MG63 (cell line): Measurements from ENCODE around the gene DAP. TPM values are rescaled to one million over a fixed set of nuclear protein-coding genes. Genes with fewer than 3 reads are reported as not detected.
A peak's percentile ranks its signal among the peaks of the same experiment; 100 is the strongest.
"Not testable (repeated sequence)": the region's sequence is repeated elsewhere in the genome, so short reads cannot be mapped to it uniquely, and the experiment has no call there.

Source experiments
- DNase-seq: peaks from one replicate; pipeline ENCODE4 v3.0.0-alpha.2; 2020
- H3K27me3 ChIP-seq: fragments of 250-450 bp; sonication (Bioruptor Pico); 2 replicates; pipeline ENCODE4 v1.5.1; 2020; ENCODE audit warnings: mild to moderate bottlenecking, moderate library complexity
- H3K36me3 ChIP-seq: fragments of 250-450 bp; sonication (Bioruptor Pico); 2 replicates; pipeline ENCODE4 v1.5.1; 2020; ENCODE audit warnings: mild to moderate bottlenecking, moderate library complexity
- H3K4me3 ChIP-seq: fragments of 250-450 bp; sonication (Bioruptor Pico); 2 replicates; pipeline ENCODE4 v1.5.1; 2020; ENCODE audit warnings: mild to moderate bottlenecking, moderate library complexity
- H3K9me3 ChIP-seq: fragments of 250-450 bp; sonication (Bioruptor Pico); 2 replicates; pipeline ENCODE4 v1.5.1; 2020; ENCODE audit warnings: mild to moderate bottlenecking, moderate library complexity
- total RNA-seq: library from RNA; depleted of rRNA; stranded (reverse); fragments of >200 nt; shearing (Covaris generic); gene quantifications from 2 replicates; pipeline ENCODE4 v1.2.3, GENCODE V29; 2014; ENCODE audit warnings: low replicate concordance

DAP gene
- total RNA-seq, 1 experiment from 2014 or later, result 26.4 TPM

DNA sequence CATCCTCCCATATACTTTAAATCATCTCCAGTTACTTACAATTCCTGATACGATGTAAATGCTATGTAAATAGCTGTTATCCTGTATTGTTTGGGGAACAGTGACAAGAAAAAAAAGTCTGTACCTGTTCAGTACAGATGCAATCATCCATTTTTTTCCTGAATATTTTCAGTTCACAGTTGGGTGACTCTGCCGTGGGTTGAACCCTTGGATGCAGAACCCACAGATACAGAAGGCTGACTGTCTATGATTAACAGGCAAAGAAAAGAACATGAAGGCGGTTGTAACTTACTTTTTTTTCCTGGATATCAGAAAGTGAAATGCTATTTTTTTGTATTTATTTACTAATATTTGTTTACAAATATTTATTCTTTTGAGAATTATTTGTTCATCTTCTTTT, 33.2 kb downstream of the DAP start:
- Histone ChIP-seq H3K9me3 (no peaks in the 10 kb centered on the region), H3K4me3 (no peak overlapping the region), H3K27me3 (no peaks in the 10 kb centered on the region), H3K36me3 (peaks cover 25% of the 10 kb centered on the region)
- no peak for DNase-seq

DNA sequence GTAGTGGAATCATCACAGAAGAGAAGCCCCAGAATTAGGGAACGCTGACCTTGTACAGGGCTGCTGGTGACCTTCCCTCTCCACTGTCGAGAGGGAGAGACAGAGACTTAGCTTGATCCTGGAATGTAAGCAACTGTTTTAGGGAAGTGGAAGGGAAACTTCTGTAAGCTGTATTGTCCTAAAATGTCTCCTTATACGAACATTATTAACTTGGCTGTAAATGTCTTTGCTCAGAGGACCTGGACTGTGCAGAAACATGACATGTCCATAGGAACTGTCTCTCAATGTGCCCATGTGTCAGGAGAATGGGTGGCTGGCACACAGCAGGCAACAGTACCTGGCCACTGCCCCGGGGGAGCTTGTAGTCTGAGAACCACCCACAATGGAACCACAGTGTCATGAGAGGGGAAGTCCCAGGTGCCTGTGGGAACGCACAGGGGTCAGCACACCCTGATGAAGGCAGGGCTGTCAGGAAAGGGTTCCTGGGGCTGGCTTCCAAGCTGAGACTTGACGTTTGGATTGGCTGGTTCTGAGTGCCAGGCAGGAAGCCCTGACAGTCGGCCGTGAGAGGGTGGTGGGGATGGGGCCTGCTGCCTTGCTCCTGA, 34.0 kb downstream of the DAP start:
- H3K4me3 ChIP-seq, result no peak overlapping the region
- peaks cover 20% of the 10 kb centered on the region for H3K36me3 ChIP-seq
- DNase-seq, result no peak
- no peaks in the 10 kb centered on the region for H3K9me3 ChIP-seq
- no peaks in the 10 kb centered on the region for H3K27me3 ChIP-seq

DNA sequence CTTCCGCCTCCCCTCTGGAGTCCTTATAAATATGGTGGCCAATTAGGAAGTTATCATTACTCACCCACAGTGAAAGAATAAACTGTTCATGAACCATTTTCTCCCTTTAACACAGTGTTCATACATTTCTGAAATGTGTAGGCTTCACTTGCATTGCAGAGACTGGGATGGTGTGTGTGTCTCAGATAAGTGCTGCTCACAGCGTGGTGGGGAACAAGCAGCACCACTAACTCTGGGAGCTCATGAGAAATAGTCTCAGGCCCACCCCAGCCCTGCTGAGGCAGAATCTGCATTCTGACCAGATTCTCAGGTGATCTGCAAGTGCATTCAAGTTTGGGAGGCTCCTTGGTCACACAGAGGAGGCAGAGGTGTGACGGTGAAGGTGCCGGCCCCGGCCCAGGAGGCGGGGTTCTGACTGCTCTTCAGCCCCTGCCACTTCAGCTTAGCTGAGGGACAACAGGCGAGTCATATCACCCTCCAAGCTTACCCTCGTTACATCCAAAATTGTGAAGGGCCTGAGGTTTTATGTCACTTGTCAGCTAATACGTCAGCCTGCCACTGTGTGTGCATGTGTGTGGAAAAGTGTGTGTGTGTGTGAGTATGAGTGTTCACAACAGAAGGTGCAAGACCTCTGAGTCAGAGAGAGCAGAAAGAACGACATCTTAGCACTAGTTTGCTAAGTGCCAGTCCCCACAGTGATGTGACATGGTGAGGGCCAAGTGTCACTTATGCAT, 34.7 kb downstream of the DAP start:
- no peaks in the 10 kb centered on the region for H3K9me3 ChIP-seq
- H3K4me3 ChIP-seq, result no peak overlapping the region
- DNase-seq, result no peak
- H3K27me3 ChIP-seq, result no peaks in the 10 kb centered on the region
- peaks cover 24% of the 10 kb centered on the region for H3K36me3 ChIP-seq

DNA sequence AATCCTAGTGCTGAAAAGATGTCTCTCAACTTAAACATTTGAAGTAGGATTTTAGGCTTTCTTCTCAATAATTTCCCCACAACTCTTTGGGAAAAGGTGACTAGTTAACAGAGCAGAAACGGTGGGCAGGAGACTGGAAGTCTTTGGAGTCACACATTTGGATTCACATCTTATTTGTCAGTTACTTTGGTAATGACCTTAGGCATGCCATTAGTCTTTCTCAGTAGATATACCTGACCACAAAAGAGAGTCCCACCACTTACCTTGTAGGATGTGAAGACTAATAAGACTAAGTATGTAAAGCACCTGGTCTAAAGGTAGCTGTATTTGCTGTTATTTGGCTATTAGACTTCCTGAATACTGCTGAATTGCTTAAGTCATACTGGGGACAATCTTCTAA, 35.4 kb downstream of the DAP start:
- no peak for DNase-seq
- no peaks in the 10 kb centered on the region for H3K27me3 ChIP-seq

DNA sequence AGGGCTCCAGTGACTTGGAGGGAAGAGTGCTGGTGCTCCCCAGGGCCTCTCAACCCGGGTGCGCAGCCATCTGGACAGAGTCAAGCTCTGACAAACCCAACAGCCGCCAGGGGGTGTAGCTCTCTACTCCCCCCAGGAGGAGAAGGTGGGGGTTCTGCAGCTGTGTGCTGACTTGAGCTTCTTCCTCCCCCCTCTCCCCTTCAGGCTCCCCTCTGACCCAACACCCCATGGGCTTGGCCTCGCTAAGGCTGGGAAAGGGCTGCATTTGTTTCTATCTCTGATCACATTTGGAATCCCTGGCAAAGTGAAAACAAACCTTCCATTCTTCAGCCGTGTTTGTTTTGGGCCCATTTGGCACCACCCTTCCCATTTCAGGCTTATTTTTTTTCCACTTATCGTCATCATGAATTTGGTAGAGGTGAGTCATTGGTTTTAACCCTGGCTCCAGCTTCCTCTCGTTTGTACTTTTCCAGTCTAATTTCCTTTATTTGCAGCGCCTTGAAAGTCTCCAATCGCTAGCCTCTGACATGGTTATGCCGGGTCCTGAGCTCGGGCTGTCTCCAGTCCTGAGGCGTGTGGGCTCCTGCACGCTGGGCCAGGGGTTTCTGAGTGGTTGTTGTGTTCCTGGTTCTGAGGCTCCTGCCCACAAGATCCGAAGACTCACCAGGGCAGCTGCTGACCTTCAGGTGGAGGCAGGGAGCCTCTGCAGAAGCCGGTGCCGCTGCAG, 36.1 kb downstream of the DAP start:
- peak; percentile 78 for DNase-seq
- H3K9me3 ChIP-seq, result 0 out of 2 replicates have a peak, but pooled peaks cover 3% of the 10 kb centered on the region
- no peaks in the 10 kb centered on the region for H3K27me3 ChIP-seq
- peaks cover 35% of the 10 kb centered on the region for H3K36me3 ChIP-seq
- H3K4me3 ChIP-seq, result no peak overlapping the region

More for the DNA sequence above, 35.4 kb downstream of the DAP start:
- Histone ChIP-seq H3K4me3 (no peak overlapping the region), H3K36me3 (peaks cover 31% of the 10 kb centered on the region), H3K9me3 (0 out of 2 replicates have a peak, but pooled peaks cover 3% of the 10 kb centered on the region)

DNA sequence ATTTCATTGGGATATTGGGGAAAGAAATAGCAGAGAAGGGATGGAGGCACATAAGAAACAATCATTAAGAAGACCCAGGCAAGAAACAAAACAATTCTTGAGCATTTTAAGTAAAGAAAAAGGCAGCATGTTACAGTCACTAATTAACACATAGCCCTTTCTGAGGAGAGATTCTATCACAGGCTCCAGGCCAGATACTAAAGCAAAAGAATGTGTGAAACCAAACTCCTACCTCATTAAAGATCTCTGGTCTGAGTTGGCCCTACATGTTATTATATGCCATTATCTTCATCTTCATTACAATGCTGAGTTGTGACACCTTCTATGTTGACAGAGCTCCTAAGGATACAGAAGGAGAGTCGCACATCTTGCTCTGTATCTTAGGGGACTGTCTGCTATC, 37.5 kb downstream of the DAP start:
- Histone ChIP-seq H3K9me3 (0 out of 2 replicates have a peak, but pooled peaks cover 5% of the 10 kb centered on the region), H3K27me3 (no peaks in the 10 kb centered on the region), H3K4me3 (no peak overlapping the region), H3K36me3 (peaks cover 40% of the 10 kb centered on the region)
- no peak for DNase-seq

DNA sequence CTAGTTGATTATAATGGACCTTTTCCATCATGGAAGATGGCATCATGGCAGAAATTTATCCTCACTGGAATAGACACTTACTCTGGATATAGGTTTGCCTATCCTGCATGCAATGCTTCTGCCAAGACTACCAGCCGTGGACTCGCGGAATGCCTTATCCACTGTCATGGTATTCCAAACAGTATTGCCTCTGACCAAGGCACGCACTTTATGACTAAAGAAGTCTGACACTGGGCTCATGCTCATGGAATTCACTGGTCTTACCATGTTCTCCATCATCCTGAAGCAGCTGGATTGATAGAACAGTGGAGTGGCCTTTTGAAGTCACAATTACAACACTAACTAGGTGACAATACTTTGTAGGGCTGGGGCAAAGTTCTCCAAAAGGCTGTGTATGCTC, 40.3 kb downstream of the DAP start:
- Histone ChIP-seq H3K9me3 (peaks cover 15% of the 10 kb centered on the region), H3K36me3 (peaks cover 55% of the 10 kb centered on the region)
- not testable (repeated sequence) for DNase-seq, H3K4me3 ChIP-seq, H3K27me3 ChIP-seq

DNA sequence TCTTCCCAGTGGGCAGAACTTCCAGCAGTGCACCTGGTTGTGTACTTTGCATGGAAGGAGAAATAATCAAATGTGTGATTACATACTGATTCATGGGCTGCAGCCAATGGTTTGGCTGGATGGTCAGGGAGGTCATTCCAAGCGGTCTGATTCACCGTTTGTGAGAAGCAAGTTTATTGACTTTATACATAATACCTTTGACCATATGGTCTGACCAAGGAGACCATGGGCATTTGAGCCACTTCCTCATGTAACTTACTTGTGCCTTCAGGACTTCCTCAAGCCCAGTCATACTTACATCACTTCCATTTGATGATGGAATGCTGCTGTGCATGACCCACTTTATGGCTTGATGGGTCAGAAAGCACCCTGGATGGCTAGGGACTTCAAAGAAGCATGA, 41.1 kb downstream of the DAP start:
- H3K27me3 ChIP-seq, result no peaks in the 10 kb centered on the region
- DNase-seq, result peak; percentile 92
- no peak overlapping the region for H3K4me3 ChIP-seq
- peaks cover 63% of the 10 kb centered on the region for H3K36me3 ChIP-seq
- peaks cover 15% of the 10 kb centered on the region for H3K9me3 ChIP-seq

DNA sequence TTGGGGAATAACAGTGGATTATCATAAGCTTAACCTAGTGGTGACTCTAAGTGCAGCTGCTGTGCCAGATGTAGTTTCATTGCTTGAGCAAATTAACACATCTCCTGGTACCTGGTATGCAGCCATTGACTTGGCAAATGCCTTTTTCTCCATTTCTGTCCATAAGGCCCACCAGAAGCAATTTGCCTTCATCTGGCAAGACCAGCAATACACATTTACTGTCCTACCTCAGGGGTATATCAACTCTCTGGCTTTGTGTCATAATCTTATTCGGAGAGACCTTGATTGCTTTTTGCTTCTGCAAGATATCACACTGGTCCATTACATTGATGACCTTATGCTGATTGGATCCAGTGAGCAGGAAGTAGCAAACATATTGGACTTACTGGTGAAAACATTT, 42.4 kb downstream of the DAP start:
- DNase-seq, H3K4me3 ChIP-seq, H3K27me3 ChIP-seq: not testable (repeated sequence)
- Histone ChIP-seq H3K36me3 (peaks cover 71% of the 10 kb centered on the region), H3K9me3 (peaks cover 17% of the 10 kb centered on the region)

DNA sequence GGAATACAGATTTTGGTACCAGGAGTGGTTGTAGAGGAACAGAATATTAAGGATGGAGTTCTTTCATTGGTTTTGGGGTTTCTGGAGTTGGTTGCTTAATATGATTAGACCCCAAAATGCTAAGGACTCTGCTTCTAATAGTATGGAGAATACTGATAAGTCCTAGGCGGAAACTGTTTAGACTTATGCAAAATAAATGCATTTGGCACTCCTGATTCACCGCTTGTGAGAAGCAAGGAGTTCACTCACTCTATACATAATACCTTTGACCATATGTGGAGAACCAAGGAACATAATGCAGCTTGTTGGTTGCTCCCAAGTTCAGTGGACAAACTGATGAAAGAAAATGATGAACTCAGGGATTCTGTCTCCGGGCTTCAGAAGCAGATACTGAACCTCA, 44.2 kb downstream of the DAP start:
- not testable (repeated sequence) for DNase-seq

DNA sequence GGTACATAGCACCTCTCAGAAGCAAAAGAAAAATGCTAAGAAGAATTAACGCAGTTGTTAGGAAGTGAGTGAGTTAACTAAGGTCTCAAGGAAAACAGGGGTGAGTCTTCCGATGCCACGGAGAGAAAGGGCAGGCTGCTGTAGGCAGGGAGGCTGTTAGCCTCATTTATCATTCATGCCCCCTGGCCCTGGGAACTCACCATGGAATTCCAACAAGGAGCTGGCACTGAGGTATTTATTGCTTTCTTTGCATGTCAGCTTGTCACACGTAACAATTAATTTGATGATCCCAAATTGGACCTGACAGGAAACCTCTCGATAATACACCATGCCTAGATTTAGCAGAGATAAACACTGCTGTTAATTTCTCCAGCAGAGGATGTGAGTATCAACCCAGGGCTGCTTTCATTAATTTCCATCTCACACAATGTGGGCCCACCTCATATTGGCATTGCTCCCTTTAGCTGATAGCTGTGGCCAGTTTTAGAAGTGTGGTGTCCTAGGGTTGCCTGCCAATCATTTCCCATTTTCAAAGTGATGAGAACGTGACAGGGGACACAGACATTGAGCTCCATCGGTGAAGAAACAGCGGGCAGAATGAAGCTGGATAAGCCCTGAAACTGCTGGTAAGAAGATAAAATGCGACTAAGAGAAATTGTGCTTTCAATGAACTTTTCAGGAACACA, 45.3 kb downstream of the DAP start:
- DNase-seq, result no peak

More for the DNA sequence above, 44.2 kb downstream of the DAP start:
- H3K36me3 ChIP-seq, result peaks cover 75% of the 10 kb centered on the region
- H3K27me3 ChIP-seq, H3K4me3 ChIP-seq: not testable (repeated sequence)
- peaks cover 17% of the 10 kb centered on the region for H3K9me3 ChIP-seq

DNA sequence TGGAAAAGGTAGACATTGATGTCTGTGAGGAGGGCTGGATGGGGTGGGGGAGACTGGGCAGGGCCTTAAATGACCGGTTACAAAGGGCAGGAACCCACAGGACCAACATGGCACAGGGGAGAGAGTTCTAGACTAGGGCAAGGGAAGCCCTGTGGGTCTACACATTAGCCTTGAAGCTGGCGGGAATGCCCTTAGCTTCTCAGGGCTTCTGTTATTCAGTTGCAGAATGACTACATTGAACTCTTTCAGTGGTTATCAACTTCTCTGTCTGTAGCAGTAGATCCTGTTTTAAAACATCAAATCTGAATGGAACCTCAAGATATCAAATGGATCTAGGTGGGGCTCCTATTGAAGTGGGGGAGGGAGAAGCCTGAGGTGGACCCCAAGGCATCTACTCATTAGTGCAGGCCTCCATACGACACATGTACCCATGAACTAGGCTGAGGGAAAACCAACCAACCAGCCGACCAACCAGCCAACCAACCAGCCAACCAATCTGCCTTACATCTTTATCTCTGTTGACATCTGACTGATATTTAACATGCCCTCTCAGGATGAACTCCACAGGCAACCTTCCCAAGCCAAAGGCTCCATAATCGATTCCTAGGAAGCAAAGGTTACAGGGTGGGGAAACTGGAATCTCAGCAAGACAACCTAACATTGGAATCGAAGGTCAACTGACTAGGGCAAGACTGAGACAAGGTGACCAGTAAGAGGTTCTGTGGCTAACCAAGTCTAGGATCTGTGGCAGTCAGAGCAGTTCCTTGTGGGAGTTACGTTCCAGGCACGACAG, 48.3 kb downstream of the DAP start:
- no peak for DNase-seq

More for the DNA sequence above, 45.3 kb downstream of the DAP start:
- Histone ChIP-seq H3K4me3 (no peak overlapping the region), H3K9me3 (peaks cover 14% of the 10 kb centered on the region), H3K27me3 (no peaks in the 10 kb centered on the region), H3K36me3 (peaks cover 64% of the 10 kb centered on the region)

DNA sequence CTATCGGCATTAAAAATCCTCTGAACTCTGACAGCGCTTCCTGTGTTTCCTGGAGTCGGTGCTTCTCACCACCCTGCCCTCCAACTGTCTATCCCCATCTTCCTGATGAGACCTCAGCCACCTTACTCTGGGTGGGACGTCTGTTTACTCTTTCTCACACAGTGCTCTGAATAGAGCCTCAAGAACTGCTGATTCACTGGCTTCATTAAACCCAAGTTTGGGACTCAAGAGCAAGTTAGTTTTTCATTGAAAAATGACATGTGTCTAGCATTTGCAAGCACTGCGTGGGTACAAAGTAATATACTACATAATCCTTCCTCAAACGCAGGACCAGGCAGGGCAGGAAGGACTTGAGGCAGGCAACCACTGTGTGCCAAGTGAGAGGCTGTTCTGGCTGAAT, 49.5 kb downstream of the DAP start:
- Histone ChIP-seq H3K9me3 (0 out of 2 replicates have a peak, but pooled peaks cover 2% of the 10 kb centered on the region), H3K4me3 (no peak overlapping the region), H3K27me3 (no peaks in the 10 kb centered on the region), H3K36me3 (peaks cover 45% of the 10 kb centered on the region)
- no peak for DNase-seq

More for the DNA sequence above, 48.3 kb downstream of the DAP start:
- Histone ChIP-seq H3K4me3 (no peak overlapping the region), H3K27me3 (no peaks in the 10 kb centered on the region), H3K36me3 (peaks cover 55% of the 10 kb centered on the region), H3K9me3 (peaks cover 8% of the 10 kb centered on the region)

DNA sequence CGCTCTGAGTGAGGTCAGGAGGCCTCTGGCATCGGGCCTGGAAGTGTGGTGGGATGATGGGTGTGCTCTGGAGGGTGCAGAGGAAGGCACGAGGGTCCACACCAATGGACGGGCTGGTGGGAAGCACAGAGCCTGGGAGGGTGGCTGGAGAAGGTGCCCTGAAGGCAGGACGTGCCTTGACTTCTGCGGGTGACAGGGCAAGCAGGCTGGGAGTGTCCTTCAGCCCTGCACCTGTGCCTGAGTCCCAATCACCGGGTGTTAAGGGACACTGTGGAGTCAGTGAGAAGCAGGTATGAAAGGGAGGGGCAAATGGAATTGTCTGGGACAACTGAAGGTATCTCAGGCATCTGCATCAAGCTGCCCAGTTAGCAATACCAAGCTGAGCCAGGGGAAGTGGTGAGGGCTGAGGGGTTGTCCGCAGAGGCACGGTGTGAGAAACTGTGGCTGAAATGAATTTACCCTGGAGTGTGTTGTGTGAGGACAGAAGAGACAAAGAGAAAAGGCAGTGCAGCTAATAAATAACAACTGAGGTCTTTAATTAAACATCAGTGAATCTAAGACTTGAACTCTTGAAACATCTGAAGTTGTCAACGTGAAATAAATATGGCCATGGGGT, 50.4 kb downstream of the DAP start:
- H3K27me3 ChIP-seq, result no peaks in the 10 kb centered on the region
- H3K9me3 ChIP-seq, result 0 out of 2 replicates have a peak, but pooled peaks cover 2% of the 10 kb centered on the region
- DNase-seq, result no peak
- peaks cover 36% of the 10 kb centered on the region for H3K36me3 ChIP-seq
- no peak overlapping the region for H3K4me3 ChIP-seq

DNA sequence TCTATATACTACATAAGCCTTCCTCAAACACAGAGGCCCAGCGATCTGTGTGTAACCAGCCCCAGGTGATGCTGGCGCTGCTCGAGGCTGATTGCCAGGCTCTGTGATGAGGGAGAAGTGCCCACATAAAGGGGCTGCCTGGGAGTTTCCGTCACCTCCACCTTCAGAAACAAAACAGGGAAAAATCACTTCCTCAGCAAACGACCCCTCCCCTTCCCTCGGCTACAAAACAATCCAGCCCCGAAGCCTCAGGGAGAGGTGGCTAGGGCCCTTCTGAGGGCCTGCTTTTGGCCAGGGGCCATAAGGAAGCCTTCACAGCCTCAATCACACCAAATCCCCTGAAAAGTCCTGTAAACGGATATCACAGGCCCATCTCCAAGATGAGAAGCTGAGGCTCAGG, 51.1 kb downstream of the DAP start:
- Histone ChIP-seq H3K9me3 (0 out of 2 replicates have a peak, but pooled peaks cover 2% of the 10 kb centered on the region), H3K36me3 (peaks cover 33% of the 10 kb centered on the region), H3K27me3 (no peaks in the 10 kb centered on the region), H3K4me3 (no peak overlapping the region)
- no peak for DNase-seq

DNA sequence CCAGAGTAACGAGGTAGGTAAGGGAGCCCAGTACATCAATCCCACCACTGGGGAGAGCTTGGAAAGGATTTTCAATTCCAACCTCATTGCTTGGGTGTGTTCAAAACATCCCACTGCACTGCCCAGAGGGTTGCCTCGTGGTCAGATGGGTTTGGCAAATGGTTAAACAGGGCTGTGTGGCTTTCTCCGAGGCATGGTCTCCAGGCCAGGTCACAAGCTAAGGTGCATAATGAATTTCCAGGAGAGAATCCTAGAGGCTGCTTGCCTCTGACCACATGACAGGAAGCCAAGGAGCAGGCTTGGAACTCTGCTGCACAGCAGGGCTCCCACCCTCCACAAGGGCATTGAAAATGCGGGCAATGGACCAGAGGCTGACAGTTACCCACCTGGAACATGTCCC, 51.6 kb downstream of the DAP start:
- Histone ChIP-seq H3K27me3 (no peaks in the 10 kb centered on the region), H3K9me3 (no peaks in the 10 kb centered on the region), H3K36me3 (peaks cover 32% of the 10 kb centered on the region), H3K4me3 (no peak overlapping the region)
- DNase-seq, result no peak
